ENCODE measurements around the gene SLC39A9.

Gene SLC39A9

GRCh38 chr14:69427596-69427995 is 29.1 kb downstream of the SLC39A9 start:
- no peak for DNase-seq (ENCODE audit: low read depth)

GRCh38 chr14:69428289-69428998 is 30.0 kb downstream of the SLC39A9 start:
- DNase-seq (ENCODE audit: low read depth) = no peak

GRCh38 chr14:69429643-69430042 is 31.2 kb downstream of the SLC39A9 start:
- DNase-seq (ENCODE audit: low read depth) = no peak

GRCh38 chr14:69430306-69430939 is 31.9 kb downstream of the SLC39A9 start:
- no peak for DNase-seq (ENCODE audit: low read depth)

- peak; percentile 15 for DNase-seq (ENCODE audit: low read depth)
Observed at GRCh38 chr14:69432364-69432763, 33.9 kb downstream of the SLC39A9 start.

GRCh38 chr14:69439521-69440270 is 41.2 kb downstream of the SLC39A9 start:
- no peak for DNase-seq (ENCODE audit: low read depth)

GRCh38 chr14:69441948-69442347 is 43.5 kb downstream of the SLC39A9 start:
- no peak for DNase-seq (ENCODE audit: low read depth)

- DNase-seq (ENCODE audit: low read depth) = no peak
Observed at GRCh38 chr14:69443296-69443805, 44.9 kb downstream of the SLC39A9 start.

GRCh38 chr14:69449216-69449615 is 50.7 kb downstream of the SLC39A9 start:
- DNase-seq (ENCODE audit: low read depth) = peak; percentile 10

GRCh38 chr14:69451941-69452340 is 53.4 kb downstream of the SLC39A9 start:
- no peak for DNase-seq (ENCODE audit: low read depth)

GRCh38 chr14:69458350-69458749 is 59.9 kb downstream of the SLC39A9 start:
- no peak for DNase-seq (ENCODE audit: low read depth)

GRCh38 chr14:69459122-69459521 is 60.6 kb downstream of the SLC39A9 start:
- no peak for DNase-seq (ENCODE audit: low read depth)

- peak; percentile 91 for DNase-seq (ENCODE audit: low read depth)
Observed at GRCh38 chr14:69460093-69460701, 61.7 kb downstream of the SLC39A9 start.

GRCh38 chr14:69464379-69464778 is 65.9 kb downstream of the SLC39A9 start:
- DNase-seq (ENCODE audit: low read depth) = peak; percentile 37

GRCh38 chr14:69464829-69465228 is 66.3 kb downstream of the SLC39A9 start:
- DNase-seq (ENCODE audit: low read depth) = peak; percentile 89

- DNase-seq (ENCODE audit: low read depth) = peak; percentile 25
Observed at GRCh38 chr14:69468949-69469348, 70.5 kb downstream of the SLC39A9 start.

GRCh38 chr14:69471436-69471835 is 72.9 kb downstream of the SLC39A9 start:
- no peak for DNase-seq (ENCODE audit: low read depth)

- DNase-seq (ENCODE audit: low read depth) = no peak
Observed at GRCh38 chr14:69471916-69472315, 73.4 kb downstream of the SLC39A9 start.

GRCh38 chr14:69473260-69473659 is 74.8 kb downstream of the SLC39A9 start:
- no peak for DNase-seq (ENCODE audit: low read depth)

- DNase-seq (ENCODE audit: low read depth) = no peak
Observed at GRCh38 chr14:69473946-69474345, 75.5 kb downstream of the SLC39A9 start.

GRCh38 chr14:69475194-69475818 is 76.8 kb downstream of the SLC39A9 start:
- peak; percentile 25 for DNase-seq (ENCODE audit: low read depth)
